Left kidney (tissue), 2 donors: ENCODE data around the gene GLIPR1L2. TPM values are rescaled to one million over a fixed set of nuclear protein-coding genes. Genes with fewer than 3 reads are reported as not detected.
"Not testable (repeated sequence)": the region's sequence is repeated elsewhere in the genome, so short reads cannot be mapped to it uniquely, and the experiment has no call there.

Experiments
- DNase-seq: peaks from one replicate; pipeline ENCODE4 v3.0.0-alpha.2; 2013
- polyA plus RNA-seq: library from polyadenylated mRNA; unstranded; fragments of 120-200 nt; gene quantifications from one replicate; pipeline ENCODE4 v1.2.1, GENCODE V29; 2013; ENCODE audit not compliant: insufficient read length

GLIPR1L2 gene
- polyA plus RNA-seq, 1 donor: 2.6 TPM

DNA sequence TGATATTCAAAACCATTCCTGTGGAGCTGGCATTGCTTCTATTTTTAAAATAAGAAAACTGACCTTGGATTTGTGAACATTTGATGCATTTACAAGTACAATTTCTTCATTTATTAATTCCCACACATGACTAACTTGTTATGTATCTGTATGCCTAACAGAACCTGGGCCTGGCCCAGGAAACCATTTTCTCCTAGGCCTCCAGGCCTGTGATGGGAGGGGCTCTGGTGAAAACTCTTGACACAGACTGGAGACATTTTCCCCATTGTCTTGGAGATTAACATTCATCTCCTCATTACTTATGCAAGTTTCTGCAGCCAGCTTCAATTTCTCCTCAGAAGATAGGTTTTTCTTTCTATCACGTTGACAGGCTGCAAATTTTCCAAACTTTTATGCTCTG, 42.0 kb downstream of the GLIPR1L2 start:
- no peak for DNase-seq

DNA sequence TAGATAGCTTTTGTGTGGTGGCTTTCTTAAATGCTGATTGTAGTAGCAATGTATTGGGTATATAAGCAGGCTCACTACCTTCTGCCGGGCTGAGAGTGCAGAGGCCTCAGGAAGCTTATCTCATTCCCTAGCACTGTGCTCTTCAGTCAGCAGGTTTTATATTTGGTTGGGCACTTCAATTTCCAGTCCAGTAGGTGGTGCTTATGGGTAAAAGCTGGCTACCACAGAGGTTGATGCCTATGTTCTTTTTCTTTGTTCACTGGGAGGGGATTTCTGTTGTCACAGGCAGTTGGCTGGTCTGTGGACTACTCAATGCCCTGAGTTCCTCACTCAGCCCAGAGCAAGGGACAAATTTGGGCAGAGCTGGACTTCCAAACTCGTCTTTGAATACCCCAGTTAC, 46.7 kb downstream of the GLIPR1L2 start:
- no peak for DNase-seq

DNA sequence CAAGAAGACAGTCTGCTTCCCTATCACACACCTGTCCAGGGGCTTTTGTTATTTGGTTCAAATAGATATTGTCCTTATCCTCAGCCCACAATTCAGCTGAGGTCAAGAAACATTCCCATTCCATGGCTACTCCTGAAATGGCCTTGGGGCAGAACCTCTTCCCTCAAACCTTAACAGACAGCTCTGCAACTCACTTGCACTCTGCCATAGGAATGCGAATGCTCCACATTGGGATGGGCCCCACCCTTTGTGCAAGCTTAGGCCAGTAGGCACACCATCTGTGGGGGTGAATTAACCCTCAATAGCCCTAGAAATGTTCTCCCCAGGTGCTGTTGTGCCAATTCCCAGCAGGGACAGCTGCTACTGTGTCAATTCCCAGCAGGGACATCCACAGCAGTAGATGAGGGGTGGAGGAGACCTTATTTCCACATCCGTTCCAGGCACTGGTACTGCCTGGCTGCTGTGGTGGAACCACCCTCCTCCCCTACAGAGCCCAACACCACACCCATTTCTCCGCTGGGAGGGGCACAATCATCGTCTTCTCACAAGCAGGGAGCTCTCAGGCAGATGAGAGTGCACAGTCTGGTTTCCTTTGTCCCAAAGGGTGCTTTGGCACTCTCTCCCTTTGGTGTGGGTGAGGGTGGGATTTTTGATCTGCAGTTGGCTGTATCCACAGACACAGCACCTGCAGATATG, 47.3 kb downstream of the GLIPR1L2 start:
- DNase-seq: no peak

DNA sequence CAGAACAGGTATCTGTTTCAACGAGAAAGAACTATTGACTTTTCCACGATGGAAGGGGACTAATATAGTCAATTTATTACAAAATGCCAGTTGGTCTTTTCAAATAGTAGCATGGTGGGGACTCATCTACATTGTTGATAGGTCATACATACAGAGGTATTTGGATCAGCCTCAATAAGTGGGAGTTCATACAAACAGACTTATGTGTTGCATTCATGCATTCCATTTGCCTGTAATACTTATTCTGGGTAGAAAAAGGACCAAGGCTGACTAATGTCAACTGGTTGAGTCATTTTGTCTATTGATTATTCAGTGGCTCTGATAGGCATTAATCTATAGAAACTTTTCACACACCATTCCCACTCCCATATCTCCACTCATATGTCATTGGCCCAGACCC, 48.2 kb downstream of the GLIPR1L2 start:
- no peak for DNase-seq

DNA sequence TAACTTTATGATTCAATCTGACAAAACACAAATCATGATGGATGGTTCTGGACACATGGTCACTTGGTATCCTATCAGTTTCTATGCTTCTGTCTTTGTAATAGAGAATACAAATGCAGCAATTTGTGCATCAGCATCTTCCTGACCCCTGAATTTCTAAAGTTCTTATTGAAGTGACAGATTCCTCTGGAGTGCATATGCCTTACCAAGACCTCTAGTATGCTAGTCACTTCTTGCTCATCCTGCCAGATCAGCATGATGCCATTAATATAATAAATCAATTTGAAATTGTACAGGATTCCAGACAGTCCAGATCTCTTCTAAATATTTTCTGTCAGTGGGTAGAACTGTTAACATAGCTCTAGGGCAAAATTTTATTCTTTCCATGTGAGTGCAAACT, 49.0 kb downstream of the GLIPR1L2 start:
- DNase-seq: no peak

DNA sequence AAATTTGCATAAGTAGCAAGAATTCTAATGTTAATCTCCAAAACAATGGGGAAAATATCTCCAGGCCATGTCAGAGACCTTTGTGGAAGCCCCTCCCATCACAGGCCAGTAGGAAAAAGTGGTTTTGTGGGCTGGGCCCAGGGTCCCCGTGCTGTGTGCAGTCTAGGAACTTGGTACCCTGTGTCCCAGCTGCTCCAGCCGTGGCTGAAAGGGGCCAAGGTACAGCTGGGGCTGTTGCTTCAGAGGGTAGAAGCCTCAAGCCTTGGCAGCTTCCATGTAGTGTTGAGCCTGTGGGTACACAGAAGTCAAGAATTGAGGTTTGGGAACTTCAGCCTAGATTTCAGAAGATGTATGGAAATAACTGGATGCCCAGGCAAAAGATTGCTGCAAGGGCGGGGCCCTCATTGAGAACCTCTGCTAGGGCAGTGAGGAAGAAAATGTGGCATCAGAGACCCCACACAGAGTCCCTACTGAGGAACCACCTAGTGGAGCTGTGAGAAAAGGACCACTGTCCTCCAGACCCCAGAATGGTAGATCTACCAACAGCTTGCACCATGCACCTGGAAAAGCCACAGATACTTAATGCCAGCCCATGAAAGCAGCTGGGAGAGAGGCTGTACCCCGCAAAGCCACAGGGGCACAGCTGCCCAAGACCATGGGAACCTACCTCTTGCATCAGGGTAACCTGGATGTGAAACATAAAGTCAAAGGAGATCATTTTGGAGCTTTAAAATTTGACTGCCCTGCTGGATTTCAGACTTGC, 51.0 kb downstream of the GLIPR1L2 start:
- not testable (repeated sequence) for DNase-seq

DNA sequence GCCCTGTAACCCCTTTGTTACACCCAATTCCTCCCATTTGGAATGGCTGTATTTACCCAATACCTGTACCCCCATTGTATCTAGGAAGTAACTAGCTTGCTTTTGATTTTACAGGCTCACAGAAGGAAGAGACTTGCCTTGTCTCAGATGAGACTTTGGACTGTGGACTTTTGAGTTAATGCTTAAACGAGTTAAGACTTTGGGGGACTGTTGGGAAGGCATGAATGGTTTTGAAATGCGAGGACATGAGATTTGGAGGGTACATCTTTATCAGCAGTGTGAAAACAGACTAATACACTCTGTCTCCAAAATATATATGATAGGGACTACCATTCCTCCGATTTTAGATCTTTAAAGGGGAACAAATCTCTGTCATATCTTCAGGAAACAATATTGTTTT, 51.6 kb downstream of the GLIPR1L2 start:
- not testable (repeated sequence) for DNase-seq

DNA sequence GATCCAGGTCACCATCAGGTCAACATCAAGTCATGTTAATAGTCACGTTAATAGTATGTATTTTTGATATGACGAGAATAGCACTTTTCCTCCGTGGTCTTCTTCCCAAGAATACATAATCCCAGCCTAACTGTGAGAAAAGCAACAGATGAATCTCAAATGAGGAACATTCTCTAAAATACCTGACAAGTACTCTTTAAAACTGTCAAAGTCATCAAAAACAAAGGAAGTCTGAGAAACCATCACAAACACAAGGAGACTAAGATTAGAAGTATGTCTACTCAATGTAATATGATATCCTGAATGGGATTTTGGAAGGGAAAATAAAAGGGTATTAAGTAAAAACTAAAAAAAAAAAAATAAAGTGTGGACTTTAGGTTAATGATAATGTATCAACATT, 52.8 kb downstream of the GLIPR1L2 start:
- DNase-seq: no peak

DNA sequence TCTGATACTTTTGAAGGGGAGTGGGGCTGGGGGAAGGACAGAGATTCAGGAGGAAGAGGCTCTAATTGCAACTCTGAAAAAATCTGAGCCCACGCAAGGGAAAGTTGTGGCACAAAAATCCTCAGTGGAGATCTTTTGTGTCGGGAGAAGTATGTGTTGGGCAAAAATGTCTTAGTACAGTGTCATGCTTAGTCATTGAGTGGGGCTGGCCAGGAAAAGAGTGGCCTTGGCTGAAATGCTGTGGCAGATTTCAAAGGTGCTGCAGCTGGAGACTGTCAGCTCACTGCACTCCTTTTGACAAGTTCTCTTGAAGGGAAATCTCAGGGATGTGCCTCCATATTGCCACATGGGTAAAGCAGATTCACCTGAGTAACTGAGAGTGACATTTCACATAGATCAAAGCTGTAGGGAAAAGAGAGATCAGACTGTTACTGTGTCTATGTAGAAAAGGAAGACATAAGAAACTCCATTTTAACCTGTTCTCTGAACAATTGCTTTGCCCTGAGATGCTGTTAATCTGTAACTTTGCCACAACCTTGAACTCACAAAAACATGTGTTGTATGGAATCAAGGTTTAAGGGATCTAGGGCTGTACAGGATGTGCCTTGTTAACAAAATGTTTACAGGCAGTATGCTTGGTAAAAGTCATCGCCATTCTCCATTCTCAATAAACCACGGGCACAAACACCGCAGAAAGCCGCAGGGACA, 53.7 kb downstream of the GLIPR1L2 start:
- no peak for DNase-seq

DNA sequence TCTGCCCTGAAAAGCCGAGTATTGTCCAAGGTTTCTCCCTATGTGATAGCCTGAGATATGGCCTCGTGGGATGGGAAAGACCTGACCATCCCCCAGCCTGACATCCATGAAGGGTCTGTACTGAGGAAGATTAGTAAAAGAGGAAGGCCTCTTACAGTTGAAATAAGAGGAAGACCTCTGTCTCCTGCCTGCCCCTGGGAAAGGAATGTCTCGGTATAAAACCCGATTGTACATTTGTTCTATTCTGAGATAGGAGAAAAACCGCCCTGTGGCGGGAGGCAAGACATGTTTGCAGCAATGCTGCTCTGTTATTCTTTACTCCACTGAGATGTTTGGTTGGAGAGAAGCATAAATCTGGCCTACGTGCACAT, 54.2 kb downstream of the GLIPR1L2 start:
- not testable (repeated sequence) for DNase-seq

DNA sequence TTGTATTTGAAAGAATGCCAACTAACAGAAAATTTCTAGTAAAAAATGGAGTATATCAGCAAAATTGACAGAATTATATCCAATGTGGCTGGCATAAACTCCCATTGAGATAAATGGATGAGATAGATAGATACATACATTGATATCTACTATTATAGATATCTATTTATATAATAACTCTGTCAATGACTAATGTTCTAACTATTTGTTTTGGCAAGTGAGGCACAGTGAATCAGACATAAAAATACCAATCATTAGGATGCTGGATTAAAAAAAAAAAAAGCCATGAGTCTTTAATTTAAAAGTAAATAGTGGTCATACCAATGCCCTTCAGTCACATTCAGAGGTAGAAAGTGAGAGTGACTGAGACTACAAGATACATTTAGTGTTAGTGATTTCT, 56.0 kb downstream of the GLIPR1L2 start:
- DNase-seq: no peak

DNA sequence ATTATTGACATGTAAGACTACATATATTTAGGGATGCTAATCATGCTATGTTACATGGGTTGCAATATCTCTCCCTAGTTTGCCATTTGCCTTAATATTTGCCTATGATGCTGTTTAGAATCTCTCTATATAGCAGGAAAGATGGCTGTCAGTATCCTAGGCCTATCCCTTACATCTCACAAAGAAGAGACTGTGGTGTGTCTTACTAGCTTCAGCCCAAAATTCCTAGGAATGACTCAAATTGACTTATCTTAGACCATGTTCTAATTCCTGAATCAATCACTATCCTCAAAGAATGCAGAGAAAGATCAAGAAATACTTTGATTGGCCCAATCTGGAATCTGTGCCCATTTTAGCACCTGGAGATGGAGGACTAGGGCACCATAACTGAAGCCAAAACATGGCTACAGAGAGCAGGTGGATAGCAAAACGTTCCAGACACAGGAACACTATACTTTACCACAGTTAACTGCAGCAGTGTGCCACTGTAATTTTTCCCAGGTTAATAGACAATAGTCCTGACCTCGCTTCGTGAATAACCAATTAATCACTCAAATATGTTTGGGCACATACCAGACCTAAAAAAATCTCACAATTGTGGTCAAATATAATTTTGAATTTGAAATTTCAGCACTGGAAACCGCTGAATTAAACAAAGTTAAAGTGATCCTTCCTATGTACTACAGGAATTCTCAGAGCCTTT, 57.0 kb downstream of the GLIPR1L2 start:
- no peak for DNase-seq

DNA sequence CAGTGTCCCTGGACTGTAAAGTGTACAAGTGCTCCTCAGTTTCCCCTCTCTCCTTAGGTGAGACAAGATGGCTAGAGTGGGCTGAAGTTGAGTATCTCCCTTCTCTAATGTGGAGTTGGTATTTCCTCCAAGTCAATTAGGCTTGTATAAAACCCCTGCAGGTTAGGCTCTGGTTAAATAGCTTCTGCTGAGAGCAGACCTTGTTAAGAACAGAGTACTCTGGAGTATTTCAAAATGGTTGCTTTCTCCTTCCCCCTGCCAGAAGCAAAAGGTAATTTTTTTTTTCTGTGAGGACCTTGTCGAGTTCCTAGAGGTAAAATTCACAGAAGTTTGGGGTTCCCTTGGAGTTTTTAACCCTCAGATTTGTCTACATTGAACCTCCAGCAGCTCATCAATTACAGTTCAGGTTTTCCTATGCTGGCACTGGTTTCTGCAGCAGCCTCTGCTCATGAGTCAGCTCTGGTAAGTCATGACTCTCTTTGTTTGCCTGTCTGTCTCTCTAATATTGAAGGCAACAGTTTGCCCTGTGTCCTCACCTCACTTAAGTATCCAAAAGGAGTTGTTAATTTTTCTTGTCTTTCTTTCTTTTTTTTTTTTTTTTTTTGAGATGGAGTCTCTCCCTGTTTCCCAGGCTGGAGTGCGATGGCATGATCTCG, 61.9 kb downstream of the GLIPR1L2 start:
- no peak for DNase-seq

DNA sequence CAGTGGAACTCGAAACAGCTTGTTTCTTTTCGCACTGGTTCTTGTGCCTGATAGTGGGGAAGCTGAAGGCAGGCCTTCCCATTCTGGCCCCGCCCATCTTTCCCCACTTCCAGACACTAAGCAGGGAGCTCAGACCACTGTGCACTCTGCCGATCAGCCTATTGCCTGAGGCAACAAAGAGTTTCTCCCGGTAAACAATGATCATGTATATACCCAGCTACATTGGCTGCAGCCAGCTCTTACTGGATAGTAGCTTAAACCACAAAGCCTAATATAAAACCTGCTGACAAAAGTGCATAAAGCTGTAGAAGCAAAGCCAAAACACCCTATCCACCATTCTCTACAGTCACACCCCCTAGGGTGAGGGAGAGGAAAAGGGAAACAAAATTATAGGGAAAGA, 65.0 kb downstream of the GLIPR1L2 start:
- DNase-seq: no peak

DNA sequence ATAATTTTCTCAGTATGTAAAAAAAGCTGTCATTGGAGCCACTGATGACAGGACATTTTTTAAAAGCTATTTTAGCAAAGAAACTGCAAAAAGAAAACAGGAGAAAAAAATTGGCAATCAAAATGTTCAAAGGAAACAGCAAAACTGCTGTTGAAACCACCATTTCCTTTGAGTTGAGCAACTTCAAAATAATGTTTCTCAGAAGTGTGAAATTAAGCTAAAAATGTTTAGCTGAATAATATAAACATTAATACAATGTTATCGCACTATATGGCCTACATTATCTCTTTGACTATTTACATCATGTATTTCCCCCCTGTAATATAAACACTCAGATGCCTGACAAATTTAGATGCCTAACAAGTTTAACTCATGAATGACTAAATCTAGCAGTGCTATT, 66.3 kb downstream of the GLIPR1L2 start:
- no peak for DNase-seq

DNA sequence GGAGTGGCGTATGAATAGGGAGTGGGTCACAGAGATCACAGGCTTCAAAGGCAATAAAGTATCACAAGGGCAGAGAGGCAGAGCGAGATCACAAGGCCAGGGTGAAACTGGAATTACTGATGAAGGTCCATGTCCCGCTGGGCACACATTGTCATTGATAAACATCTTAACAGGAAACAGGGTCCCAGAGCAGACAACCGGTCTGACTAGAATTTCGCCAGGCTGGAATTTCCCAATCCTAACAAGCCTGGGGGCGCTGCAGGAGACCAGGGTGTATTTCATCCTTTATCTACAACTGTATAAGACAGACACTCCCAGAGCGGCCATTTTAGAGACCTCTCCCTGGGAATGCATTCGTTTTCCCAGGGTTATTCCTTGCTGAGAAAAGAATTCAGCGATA, 67.0 kb downstream of the GLIPR1L2 start:
- not testable (repeated sequence) for DNase-seq

DNA sequence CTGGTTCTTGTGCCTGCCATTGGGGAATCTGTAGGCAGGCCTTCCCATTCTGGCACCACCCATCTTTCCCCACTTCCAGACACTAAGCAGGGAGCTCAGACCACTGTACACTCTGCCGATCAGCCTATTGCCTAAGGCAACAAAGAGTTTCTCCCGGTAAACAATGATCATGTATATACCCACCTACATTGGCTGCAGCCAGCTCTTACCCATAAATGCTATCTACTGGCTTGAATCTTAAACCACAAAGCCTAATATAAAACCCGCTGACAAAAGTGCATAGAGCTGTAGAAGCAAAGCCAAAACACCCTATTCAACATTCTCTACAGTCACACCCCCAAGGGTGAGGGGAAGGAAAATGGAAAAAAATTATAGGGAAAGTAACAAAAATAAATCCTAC, 68.9 kb downstream of the GLIPR1L2 start:
- DNase-seq: no peak

DNA sequence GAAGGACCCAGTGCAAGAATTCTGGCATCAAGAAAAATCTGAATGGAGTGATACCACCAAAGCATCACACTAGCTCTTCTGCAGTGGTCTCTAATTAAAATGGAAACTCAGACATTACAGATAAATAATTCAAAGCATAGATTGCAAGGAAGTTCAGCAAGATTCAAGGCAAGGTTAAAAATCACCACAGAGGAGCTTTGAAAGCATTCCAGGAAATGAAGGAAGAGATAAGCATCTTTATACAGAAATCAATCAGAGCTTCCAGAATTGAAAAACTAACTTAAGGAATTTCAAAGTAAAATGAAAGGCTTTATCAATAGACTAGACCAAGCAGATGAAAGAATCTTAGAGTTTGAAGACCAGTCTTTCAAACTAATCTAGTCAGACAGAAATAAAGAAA, 69.3 kb downstream of the GLIPR1L2 start:
- no peak for DNase-seq

DNA sequence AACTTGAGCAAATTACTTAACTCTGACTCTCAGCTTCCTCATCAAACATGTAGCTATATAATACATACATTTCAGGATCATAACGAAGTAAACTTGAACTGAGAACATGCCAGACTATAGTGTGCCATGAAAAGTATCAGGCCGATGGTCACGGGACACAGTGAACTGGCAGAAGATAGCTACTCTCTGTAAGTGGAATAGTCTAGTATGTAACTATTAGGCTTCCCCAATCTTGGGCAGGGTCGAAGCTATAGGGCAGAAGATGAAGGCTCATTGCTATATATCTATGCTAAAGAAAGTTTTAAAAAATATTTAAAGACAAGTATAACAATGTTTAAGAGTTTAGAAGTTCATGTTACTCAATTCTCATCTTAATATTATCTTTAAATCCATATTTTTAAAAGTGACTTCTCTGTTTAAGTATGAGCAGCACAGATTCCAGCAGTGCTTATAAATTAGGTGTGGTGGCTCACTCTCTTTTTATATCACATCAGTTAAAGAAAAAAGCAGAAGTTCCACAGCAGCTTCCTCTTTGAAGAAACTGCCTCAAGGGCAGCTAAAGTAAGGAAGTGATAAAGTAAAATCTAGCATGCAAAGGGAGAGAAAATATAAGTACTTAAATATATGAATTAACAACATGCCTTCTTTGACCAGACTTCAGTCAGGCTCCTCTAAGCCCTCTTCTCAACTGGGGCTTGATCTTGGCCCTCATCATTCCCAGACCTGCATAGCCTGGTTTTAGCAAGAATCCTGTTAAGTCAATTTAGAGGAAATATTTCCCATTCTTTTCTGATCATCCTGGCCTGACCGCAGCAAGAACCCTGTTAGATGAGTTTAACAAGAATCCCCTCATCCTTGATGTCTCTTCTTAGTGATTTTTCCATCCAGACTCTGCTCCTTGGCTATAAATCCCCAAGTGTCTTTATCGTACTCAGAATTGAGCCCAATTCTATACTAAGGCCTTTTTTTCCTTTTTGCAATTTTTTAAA, 81.3 kb downstream of the GLIPR1L2 start:
- no peak for DNase-seq

DNA sequence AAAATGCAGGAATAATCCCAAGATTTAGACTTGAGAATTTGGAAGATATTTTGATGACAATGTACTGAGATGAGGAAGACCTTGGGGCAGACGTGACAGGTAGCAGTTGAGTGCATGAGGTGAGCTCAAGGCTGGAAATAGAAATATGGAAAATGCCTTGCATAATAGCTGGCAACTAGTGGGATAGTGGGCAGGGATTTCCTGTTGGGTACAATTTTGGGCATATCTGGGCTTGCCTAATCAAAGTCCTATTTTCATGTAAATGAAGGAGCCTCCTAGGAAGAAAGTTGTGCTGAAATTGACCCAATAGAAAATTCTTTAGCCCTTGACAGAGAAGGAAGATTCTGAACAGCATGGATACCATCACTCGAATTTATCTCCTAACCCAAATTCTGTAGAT, 83.2 kb downstream of the GLIPR1L2 start:
- no peak for DNase-seq

DNA sequence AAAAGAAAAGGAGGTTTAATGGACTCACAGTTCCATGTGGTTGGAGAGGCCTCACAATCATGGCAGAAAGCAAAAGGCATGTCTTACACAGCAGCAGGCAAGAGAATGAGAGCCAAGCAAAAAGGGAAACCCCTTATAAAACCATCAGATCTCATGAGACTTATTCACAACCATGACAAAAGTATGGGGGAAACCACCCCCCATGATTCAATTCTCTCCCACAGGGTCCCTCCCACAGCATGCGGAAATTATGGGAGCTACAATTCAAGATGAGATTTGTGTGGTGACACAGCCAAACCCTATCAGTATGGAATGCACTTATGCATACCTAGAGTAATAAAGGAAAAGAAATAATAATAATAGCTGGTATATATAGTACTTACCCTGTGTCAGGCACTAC, 85.2 kb downstream of the GLIPR1L2 start:
- no peak for DNase-seq
